Amniotic epithelial cell (primary cell): ENCODE data around the gene STOML1.
"Not testable (repeated sequence)": the region's sequence is repeated elsewhere in the genome, so short reads cannot be mapped to it uniquely, and the experiment has no call there.

Source experiments
- DNase-seq: peaks from one replicate; pipeline ENCODE4 v3.0.0-alpha.2; 2010; ENCODE audit warnings: low read depth

STOML1 gene

GRCh38 chr15:73960472-73961070 lies 31.5 kb downstream of the STOML1 start:
- DNase-seq, result not testable (repeated sequence)

GRCh38 chr15:73959801-73960200 lies 32.3 kb downstream of the STOML1 start:
- no peak for DNase-seq

- no peak for DNase-seq
These were observed 33.0 kb downstream of the STOML1 start for GRCh38 chr15:73959012-73959581.

- DNase-seq, result no peak
These were observed 34.3 kb downstream of the STOML1 start for GRCh38 chr15:73957785-73958184.

GRCh38 chr15:73957276-73957675 lies 34.8 kb downstream of the STOML1 start:
- DNase-seq, result no peak

- DNase-seq, result peak; percentile 96
These were observed 35.4 kb downstream of the STOML1 start for GRCh38 chr15:73956743-73957135.

- no peak for DNase-seq
These were observed 36.0 kb downstream of the STOML1 start for GRCh38 chr15:73955861-73956742.

- DNase-seq, result no peak
These were observed 36.8 kb downstream of the STOML1 start for GRCh38 chr15:73955326-73955725.

- DNase-seq, result no peak
These were observed 37.6 kb downstream of the STOML1 start for GRCh38 chr15:73954188-73955145.

- no peak for DNase-seq
These were observed 39.0 kb downstream of the STOML1 start for GRCh38 chr15:73952913-73953750.

- DNase-seq, result no peak
These were observed 39.8 kb downstream of the STOML1 start for GRCh38 chr15:73952171-73952912.

- DNase-seq, result no peak
These were observed 40.5 kb downstream of the STOML1 start for GRCh38 chr15:73951601-73952000.

GRCh38 chr15:73950831-73951561 lies 41.1 kb downstream of the STOML1 start:
- DNase-seq, result peak; percentile 98

GRCh38 chr15:73950479-73950830 lies 41.6 kb downstream of the STOML1 start:
- DNase-seq, result no peak

- DNase-seq, result no peak
These were observed 42.6 kb downstream of the STOML1 start for GRCh38 chr15:73949496-73949895.

GRCh38 chr15:73948982-73949381 lies 43.1 kb downstream of the STOML1 start:
- DNase-seq, result no peak

- DNase-seq, result no peak
These were observed 43.7 kb downstream of the STOML1 start for GRCh38 chr15:73948396-73948795.

GRCh38 chr15:73947651-73948050 lies 44.4 kb downstream of the STOML1 start:
- DNase-seq, result no peak

- no peak for DNase-seq
These were observed 45.2 kb downstream of the STOML1 start for GRCh38 chr15:73946795-73947370.
